Endodermal cell (in vitro differentiated cells): ENCODE data around the gene DPP8. TPM values are rescaled to one million over a fixed set of nuclear protein-coding genes. Genes with fewer than 3 reads are reported as not detected.

Source experiments
- DNase-seq: peaks from one replicate; pipeline ENCODE4 v3.0.0-alpha.2; 2017
- H3K27ac ChIP-seq: 2 replicates; pipeline ENCODE4 v1.5.1; 2013; ENCODE audit warnings: mild to moderate bottlenecking, low read depth, low read length, moderate library complexity
- H3K27me3 ChIP-seq: 2 replicates; pipeline ENCODE4 v1.6.1; 2013; ENCODE audit warnings: mild to moderate bottlenecking, low read length, moderate library complexity; ENCODE audit not compliant: insufficient read depth, control insufficient read depth, poor library complexity, severe bottlenecking
- H3K36me3 ChIP-seq: 2 replicates; pipeline ENCODE4 v1.7.0; 2013; ENCODE audit warnings: mild to moderate bottlenecking, low read length, moderate library complexity; ENCODE audit not compliant: control insufficient read depth, insufficient read depth
- H3K4me1 ChIP-seq: one replicate; pipeline ENCODE4 v1.7.0; 2013; ENCODE audit warnings: low read length; ENCODE audit not compliant: control insufficient read depth, insufficient read depth
- H3K4me3 ChIP-seq: 2 replicates; pipeline ENCODE4 v1.5.1; 2013; ENCODE audit warnings: mild to moderate bottlenecking, low read length, moderate library complexity
- H3K9ac ChIP-seq: 2 replicates; pipeline ENCODE4 v1.6.1; 2013; ENCODE audit warnings: mild to moderate bottlenecking, low read length, moderate library complexity; ENCODE audit not compliant: poor library complexity, severe bottlenecking; ENCODE audit errors: extremely low read depth
- H3K9me3 ChIP-seq: 2 replicates; pipeline ENCODE4 v1.6.1; 2013; ENCODE audit warnings: mild to moderate bottlenecking, low read length, moderate library complexity; ENCODE audit not compliant: control insufficient read depth
- H3K27ac Mint-ChIP-seq: 2 replicates; pipeline ENCODE4 v1.8.0; 2020; ENCODE audit warnings: mixed read lengths
- H3K27me3 Mint-ChIP-seq: 2 replicates; pipeline ENCODE4 v1.8.0; 2021; ENCODE audit warnings: mild to moderate bottlenecking, mixed read lengths; ENCODE audit not compliant: insufficient read depth
- H3K36me3 Mint-ChIP-seq: 2 replicates; pipeline ENCODE4 v1.8.0; 2020; ENCODE audit warnings: low read depth, mixed read lengths
- H3K4me1 Mint-ChIP-seq: 2 replicates; pipeline ENCODE4 v1.8.0; 2020; ENCODE audit warnings: mixed read lengths
- H3K4me3 Mint-ChIP-seq: 2 replicates; pipeline ENCODE4 v1.8.0; 2020; ENCODE audit warnings: mild to moderate bottlenecking, moderate library complexity, mixed read lengths
- H3K9me3 Mint-ChIP-seq: 2 replicates; pipeline ENCODE4 v1.8.0; 2020; ENCODE audit warnings: mild to moderate bottlenecking, mixed read lengths
- CTCF ChIP-seq: fragments of 200-600 bp; sonication (generic); conservative IDR thresholded peaks from 2 replicates; pipeline ENCODE4 v1.5.0; 2021; ENCODE audit warnings: antibody characterized with exemption, mild to moderate bottlenecking
- WGBS, 2 experiments: methylation state at CpG; one replicate each; pipeline versions ENCODE4 v1.1.5 to v1.1.7; 2013; ENCODE audit warnings: missing lambda C conversion rate in 2 of 2, mixed read lengths in 1 of 2; ENCODE audit not compliant: insufficient coverage in 1 of 2, insufficient read length in 1 of 2; 5-methylcytosine and 5-hydroxymethylcytosine counted together
- total RNA-seq, 2 donors: library from RNA; stranded (reverse); fragmentation: NEBNext Ultra II Directional in 1 of 2; extraction: Animal tissue kit (Norgen Biotek cat#: 25700) in 1 of 2; gene quantifications; 2 replicates in 1 of 2; 3 replicates in 1 of 2; pipeline ENCODE4 v1.2.1, GENCODE V29; 2021

DPP8 gene
- total RNA-seq, 2 donors from 2014 or later, result 31.8 to 34.9 TPM

GRCh38 chr15:65423976-65424679, 93.4 kb downstream of the DPP8 start:
- DNase-seq, result peak; percentile 52
- H3K4me1 Mint-ChIP-seq, result peaks cover 36% of the 10 kb centered on the region
- no peak overlapping the region for H3K27ac Mint-ChIP-seq
- Histone ChIP-seq H3K27ac (no peak overlapping the region), H3K4me3 (peak overlapping the region; percentile 89), H3K36me3 (peaks cover 5% of the 10 kb centered on the region), H3K9ac (no peak overlapping the region), H3K9me3 (no peaks in the 10 kb centered on the region), H3K4me1 (peaks cover 22% of the 10 kb centered on the region), H3K27me3 (no peaks in the 10 kb centered on the region)
- no peaks in the 10 kb centered on the region for H3K9me3 Mint-ChIP-seq
- WGBS, 2 experiments, result 87 to 93% methylated on average over 9 of the region's 9 CpGs
- peak overlapping the region; percentile 86 for H3K4me3 Mint-ChIP-seq
- peaks cover 8% of the 10 kb centered on the region for H3K27me3 Mint-ChIP-seq
- no peak for TF ChIP-seq CTCF
- no peaks in the 10 kb centered on the region for H3K36me3 Mint-ChIP-seq

DNA sequence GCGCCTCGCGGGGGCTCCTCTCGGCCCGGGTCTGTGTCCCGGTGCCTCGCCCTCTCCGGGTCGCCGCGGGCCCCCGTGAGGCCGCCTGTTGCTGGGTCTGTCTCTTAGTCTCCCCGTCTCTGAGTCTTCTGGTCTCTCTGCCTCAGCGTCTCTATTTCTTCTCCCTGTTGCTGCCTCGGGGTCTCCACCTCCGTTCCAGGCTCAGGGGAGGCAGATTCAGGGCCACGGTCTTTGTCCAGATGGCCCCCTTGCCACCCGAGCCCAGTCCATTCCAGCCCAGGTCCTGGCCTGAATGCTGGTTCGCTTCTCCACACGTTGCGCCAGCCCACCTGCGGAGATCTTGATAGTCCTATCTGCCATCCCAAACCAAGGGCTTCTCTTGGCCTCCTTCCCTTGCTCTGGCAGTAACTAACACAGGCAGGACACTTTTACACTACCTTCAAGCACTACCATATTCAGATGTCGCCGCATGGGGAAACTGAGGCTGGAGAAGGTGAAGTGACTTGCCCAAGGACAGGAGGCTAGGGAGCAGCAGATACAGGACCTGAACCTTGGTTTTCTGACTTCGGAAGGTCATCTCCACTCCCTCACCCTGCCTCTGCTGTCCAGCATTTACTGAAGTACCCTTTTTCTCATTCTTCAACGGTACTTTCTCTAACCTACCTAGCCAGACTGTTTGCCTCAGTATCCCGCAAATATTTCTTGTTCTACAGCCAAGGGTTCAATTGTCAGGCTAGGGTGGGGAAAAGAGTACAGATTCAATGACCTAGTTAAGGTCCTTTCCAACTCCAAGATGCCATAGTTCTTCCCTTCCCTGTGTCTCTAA, 94.1 kb downstream of the DPP8 start:
- Histone ChIP-seq H3K9ac (peak overlapping the region; percentile 76), H3K36me3 (peaks cover 9% of the 10 kb centered on the region), H3K27ac (peak overlapping the region; percentile 10), H3K9me3 (no peaks in the 10 kb centered on the region), H3K4me3 (peak overlapping the region; percentile 89), H3K27me3 (no peaks in the 10 kb centered on the region), H3K4me1 (peaks cover 25% of the 10 kb centered on the region)
- DNase-seq, result peak; percentile 83
- TF ChIP-seq CTCF, result peak; percentile 26
- Mint-ChIP-seq H3K4me3 (peak overlapping the region; percentile 86), H3K36me3 (no peaks in the 10 kb centered on the region), H3K4me1 (peaks cover 44% of the 10 kb centered on the region), H3K9me3 (no peaks in the 10 kb centered on the region), H3K27ac (peak overlapping the region; percentile 89), H3K27me3 (peaks cover 8% of the 10 kb centered on the region)
- 14 to 16% methylated on average over 26 to 28 of the region's 28 CpGs for WGBS, 2 experiments

DNA sequence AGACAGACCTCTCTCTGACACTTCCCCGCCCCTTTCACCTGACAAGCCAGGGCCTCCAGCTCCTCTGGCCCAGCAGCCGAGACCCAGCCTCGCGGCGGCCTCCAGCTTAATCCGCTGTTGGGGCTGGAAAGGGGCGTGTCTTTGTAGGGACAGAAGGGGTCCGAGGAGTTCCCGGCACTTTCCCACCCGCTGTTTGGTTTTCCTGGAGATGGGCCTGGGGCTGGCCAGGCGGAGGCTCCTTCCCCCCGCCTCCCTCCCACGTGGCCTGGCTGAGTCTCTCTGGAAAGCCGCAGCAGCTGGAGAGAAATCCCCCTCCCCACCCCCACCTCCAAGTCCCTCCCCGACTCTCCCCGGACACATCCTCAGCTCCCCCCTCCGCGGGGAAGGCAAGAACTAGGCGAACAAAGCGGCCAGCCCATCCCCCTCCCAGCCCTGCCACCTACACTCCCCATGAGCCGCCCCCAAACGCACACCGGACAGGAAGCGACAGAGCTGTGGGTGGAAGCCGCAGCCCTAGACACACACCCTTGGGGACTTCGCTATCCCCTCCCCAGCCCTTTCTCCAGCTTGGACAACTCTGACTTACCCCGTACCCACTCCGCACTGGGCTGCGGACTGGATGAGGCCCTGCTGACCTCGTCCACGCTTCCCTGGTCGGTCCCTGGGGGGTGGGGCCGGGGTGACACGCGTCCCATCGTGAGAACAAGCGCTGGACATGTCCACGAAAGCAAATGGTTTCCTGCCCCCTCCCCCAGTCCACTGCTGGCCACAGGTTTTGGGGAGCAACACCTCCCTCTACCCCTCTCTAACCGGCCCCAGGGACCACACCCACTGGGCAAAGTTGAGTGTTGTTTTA, 95.9 kb downstream of the DPP8 start:
- Mint-ChIP-seq H3K4me1 (peaks cover 60% of the 10 kb centered on the region), H3K36me3 (no peaks in the 10 kb centered on the region), H3K9me3 (no peaks in the 10 kb centered on the region), H3K27ac (peak overlapping the region; percentile 90), H3K4me3 (peak overlapping the region; percentile 86), H3K27me3 (peaks cover 8% of the 10 kb centered on the region)
- Histone ChIP-seq H3K4me3 (peak overlapping the region; percentile 96), H3K9ac (peak overlapping the region; percentile 84), H3K27me3 (no peaks in the 10 kb centered on the region), H3K36me3 (peaks cover 9% of the 10 kb centered on the region), H3K27ac (peak overlapping the region; percentile 96), H3K4me1 (peaks cover 35% of the 10 kb centered on the region), H3K9me3 (no peaks in the 10 kb centered on the region)
- peak; percentile 98 for DNase-seq
- no peak for TF ChIP-seq CTCF
- 0% methylated on average over 20 to 38 of the region's 39 CpGs for WGBS, 2 experiments
